ENCODE measurements around the gene SLC27A1. TPM values are rescaled to one million over a fixed set of nuclear protein-coding genes. Genes with fewer than 3 reads are reported as not detected.

The SLC27A1 gene
- total RNA-seq: 8.6 and 9.8 TPM in 2 replicates

DNA sequence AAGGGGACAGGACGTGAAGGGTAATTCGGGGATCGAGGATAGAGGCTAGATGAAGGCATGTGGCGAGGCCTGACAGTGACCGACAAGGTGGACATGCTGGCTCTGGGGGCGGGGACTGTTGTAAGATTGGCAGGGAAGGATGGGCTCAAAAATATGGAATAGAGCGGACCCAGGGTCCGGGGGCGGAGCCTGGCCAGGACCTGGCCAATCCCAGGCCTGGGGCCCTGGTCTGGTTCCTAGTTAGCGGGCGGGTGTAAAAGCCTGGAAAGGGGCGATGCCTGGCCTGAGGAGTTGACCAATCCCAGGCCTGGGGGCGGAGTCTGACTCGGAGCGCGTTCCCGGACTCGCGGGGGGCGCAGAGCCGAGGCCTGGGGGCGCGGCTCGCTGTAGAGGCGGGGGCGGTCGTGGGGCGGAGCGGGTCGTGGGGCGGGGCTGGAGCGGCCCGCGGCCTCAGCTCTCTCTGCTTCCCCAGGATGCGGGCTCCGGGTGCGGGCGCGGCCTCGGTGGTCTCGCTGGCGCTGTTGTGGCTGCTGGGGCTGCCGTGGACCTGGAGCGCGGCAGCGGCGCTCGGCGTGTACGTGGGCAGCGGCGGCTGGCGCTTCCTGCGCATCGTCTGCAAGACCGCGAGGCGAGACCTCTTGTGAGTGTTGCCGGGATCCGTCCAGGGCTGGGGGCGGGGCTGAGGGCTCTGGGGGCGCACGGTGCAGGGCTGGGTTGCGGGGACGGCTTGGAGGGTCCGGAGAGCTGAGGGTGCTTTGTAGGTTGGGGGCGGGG is at the start of gene SLC27A1:
TSS of gene SLC27A1 (plus strand) at position 457 of the 774 bp plus-strand sequence. CDS start at position 474, 17 bp downstream.

DNA sequence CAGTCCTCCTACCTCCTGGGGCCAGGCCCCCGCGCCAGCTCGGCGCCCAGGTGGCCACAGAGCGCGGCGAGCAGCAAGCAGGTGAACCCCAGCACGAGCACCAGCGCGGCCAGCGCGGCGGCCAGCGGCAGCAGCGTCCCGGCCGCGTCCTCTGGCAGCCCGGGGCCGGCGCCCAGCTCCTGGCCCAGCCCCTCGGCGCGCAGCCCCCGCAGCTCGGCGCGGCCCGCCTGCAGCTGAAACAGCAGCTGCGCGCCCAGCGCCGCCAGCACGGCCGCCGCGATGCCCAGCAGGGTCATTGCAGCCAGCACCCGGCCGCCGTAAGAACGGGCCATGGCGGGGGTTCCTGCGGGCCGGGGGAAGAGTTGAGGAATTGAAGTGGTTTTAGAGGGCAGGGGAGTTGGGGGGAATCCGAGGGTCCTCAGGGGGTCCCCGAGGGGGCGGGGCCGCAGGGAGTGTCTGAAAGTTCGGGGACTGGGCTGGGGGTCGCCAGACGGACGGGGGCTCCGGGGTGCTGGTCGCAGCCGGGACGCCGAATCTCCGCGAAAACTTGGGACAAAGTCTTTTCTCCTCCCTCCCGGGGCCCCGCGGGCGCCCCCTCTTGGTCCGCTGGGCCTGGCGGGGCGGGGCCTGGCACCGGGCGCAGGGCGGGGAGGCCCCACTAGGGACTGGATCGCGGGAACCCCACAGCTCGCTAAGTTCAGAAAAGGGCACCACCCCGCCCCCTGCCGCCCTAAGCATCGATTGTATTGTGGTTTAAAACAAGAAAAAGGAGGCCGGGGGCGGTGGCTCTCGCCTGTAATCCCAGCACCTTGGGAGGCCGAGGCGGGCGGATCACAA is 22.0 kb upstream of the SLC27A1 start, which contains the start of gene TMEM221:
TSS of gene TMEM221 (minus strand) at position 538 of the 837 bp plus-strand sequence. CDS start at position 332, 206 bp downstream.

DNA sequence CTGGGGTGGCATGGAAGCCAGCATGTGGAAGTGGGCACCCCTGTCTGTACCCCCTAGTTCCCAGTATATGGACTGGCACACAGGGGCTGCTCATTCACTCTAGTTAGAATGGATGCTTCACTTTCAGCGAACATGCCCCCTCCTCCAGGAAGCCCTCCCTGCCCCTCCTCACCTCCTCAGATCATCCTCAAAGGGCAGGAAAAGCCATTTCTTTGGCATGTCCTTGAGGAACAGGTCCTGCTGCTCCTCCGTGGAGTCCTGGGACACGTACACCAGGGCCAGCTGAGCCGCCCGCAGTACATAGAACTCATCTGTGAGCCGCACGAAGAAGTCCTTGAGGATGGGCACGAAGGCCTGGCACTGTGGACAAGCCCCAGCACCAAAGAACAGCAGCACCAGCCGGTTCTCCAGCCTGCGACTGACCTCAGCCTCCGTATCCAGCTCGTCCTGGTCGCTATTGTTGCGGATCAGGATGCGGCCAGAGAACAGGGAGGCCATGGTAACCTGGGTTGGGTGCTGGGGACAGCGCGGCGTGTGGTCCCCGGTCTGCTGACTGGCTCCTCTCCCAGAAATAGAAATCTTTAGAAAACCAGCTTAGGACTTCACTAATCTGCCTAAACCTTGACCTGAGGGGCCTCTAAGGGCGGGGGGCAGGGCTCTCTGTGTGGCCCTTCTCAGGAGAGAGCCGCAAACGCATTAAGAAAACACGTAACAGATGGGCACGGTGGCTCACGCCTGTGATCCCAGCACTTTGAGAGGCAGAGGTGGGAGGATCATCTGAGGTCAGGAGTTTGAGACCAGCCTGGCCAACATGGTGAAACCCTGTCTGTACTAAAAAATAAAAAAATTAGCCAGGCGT is 9.7 kb upstream of the SLC27A1 start, which contains the start of gene NXNL1:
TSS of gene NXNL1 (minus strand) at position 555 of the 859 bp plus-strand sequence. CDS start at position 498, 57 bp downstream.

DNA sequence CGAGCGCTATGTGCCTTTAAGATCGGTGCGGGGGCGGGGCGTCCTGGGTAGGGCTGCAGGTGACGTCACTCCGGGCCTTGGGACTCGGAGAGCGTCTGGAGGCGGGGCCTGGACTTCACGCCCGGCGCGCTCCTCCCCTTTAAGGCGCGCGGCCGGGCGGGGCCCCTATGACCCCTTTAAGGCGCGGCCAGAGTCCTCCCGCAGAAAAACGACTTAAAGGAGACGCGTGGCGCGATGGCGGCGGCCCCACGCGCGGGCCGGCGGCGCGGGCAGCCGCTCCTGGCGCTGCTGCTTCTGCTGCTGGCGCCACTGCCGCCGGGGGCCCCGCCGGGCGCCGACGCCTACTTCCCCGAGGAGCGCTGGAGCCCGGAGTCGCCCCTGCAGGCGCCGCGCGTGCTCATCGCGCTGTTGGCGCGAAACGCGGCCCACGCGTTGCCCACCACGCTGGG is 85.2 kb downstream of the SLC27A1 start, which contains the start of gene COLGALT1:
TSS of gene COLGALT1 (plus strand) at position 170 of the 449 bp plus-strand sequence. CDS start at position 235, 65 bp downstream.

Other genes starting within 250 kb of the SLC27A1 start
- 4.7 and 5.1 TPM in 2 replicates for gene OCEL1, start 244.3 kb upstream of the SLC27A1 start, total RNA-seq
- gene NR2F6, start 224.6 kb upstream of the SLC27A1 start, total RNA-seq: 58.7 and 66.7 TPM in 2 replicates
- not detected in 2 replicates for gene USHBP1, start 205.8 kb upstream of the SLC27A1 start, total RNA-seq
- gene BABAM1, start 203.1 kb upstream of the SLC27A1 start, total RNA-seq: 114 and 121 TPM in 2 replicates
- gene ANKLE1, start 188.6 kb upstream of the SLC27A1 start, total RNA-seq: 1.5 TPM in 2 replicates
- gene ABHD8, start 167.1 kb upstream of the SLC27A1 start, total RNA-seq: 16.5 and 18.3 TPM in 2 replicates
- 94.0 and 119 TPM in 2 replicates for gene MRPL34, start 164.7 kb upstream of the SLC27A1 start, total RNA-seq
- gene DDA1, start 161.0 kb upstream of the SLC27A1 start, total RNA-seq: 30.3 and 41.0 TPM in 2 replicates
- gene ANO8, start 135.7 kb upstream of the SLC27A1 start, total RNA-seq: 5.2 and 5.5 TPM in 2 replicates
- gene GTPBP3, start 133.0 kb upstream of the SLC27A1 start, total RNA-seq: 13.7 and 16.3 TPM in 2 replicates
- not detected in 2 replicates for gene PLVAP, start 93.2 kb upstream of the SLC27A1 start, total RNA-seq
- gene CCDC194, start 76.3 kb upstream of the SLC27A1 start, total RNA-seq: not detected in 2 replicates
- gene BST2, start 64.9 kb upstream of the SLC27A1 start, total RNA-seq: 1.6 TPM in 1 of 2 replicates, not detected in the other
- 101 and 106 TPM in 2 replicates for gene MVB12A, start 50.5 kb upstream of the SLC27A1 start, total RNA-seq
- gene TMEM221, start 21.9 kb upstream of the SLC27A1 start, total RNA-seq: under 0.01 TPM in 1 of 2 replicates, not detected in the other
- gene NXNL1, start 9.6 kb upstream of the SLC27A1 start, total RNA-seq: not detected in 2 replicates
- 84.2 and 96.3 TPM in 2 replicates for gene PGLS, start 41.1 kb downstream of the SLC27A1 start, total RNA-seq
- 147 and 158 TPM in 2 replicates for gene COLGALT1, start 85.1 kb downstream of the SLC27A1 start, total RNA-seq
- gene UNC13A, start 217.8 kb downstream of the SLC27A1 start, total RNA-seq: under 0.01 TPM in 1 of 2 replicates, not detected in the other
- gene MAP1S, start 249.0 kb downstream of the SLC27A1 start, total RNA-seq: 28.4 and 35.2 TPM in 2 replicates